Osteocyte (in vitro differentiated cells): Measurements from ENCODE around the gene SMCO3. TPM values are rescaled to one million over a fixed set of nuclear protein-coding genes. Genes with fewer than 3 reads are reported as not detected.

Experiments
- DNase-seq: peaks from one replicate; pipeline ENCODE4 v3.0.0; 2021; ENCODE audit warnings: mixed read lengths; ENCODE audit not compliant: unreplicated experiment; ENCODE audit errors: extremely low spot score
- H3K27ac Mint-ChIP-seq: one replicate; pipeline ENCODE4 v1.8.0; 2021; ENCODE audit warnings: mild to moderate bottlenecking, mixed read lengths; ENCODE audit not compliant: unreplicated experiment
- H3K27me3 Mint-ChIP-seq: one replicate; pipeline ENCODE4 v1.8.0; 2021; ENCODE audit warnings: mixed read lengths; ENCODE audit not compliant: unreplicated experiment
- H3K36me3 Mint-ChIP-seq: one replicate; pipeline ENCODE4 v1.8.0; 2021; ENCODE audit warnings: mixed read lengths; ENCODE audit not compliant: unreplicated experiment
- H3K4me1 Mint-ChIP-seq: one replicate; pipeline ENCODE4 v1.8.0; 2021; ENCODE audit warnings: mixed read lengths; ENCODE audit not compliant: unreplicated experiment
- H3K4me3 Mint-ChIP-seq: one replicate; pipeline ENCODE4 v1.8.0; 2021; ENCODE audit warnings: mild to moderate bottlenecking, moderate library complexity, mixed read lengths; ENCODE audit not compliant: unreplicated experiment
- H3K9me3 Mint-ChIP-seq: one replicate; pipeline ENCODE4 v1.8.0; 2021; ENCODE audit warnings: mixed read lengths; ENCODE audit not compliant: unreplicated experiment
- total RNA-seq: library from RNA; stranded (reverse); gene quantifications from 2 replicates; pipeline ENCODE4 v1.2.1, GENCODE V29; 2021
- TF ChIP-seq, protein P1 (sequence below): fragments of 200-600 bp; sonication (generic); IDR thresholded peaks from 2 replicates; pipeline ENCODE4 v1.5.0; 2021; ENCODE audit warnings: antibody characterized with exemption, mild to moderate bottlenecking, moderate library complexity

SMCO3 gene
- total RNA-seq, 1 donor from 2014 or later: not detected

GRCh38 chr12:14774074-14774905 is 39.7 kb downstream of the SMCO3 start:
- TF ChIP-seq, protein P1, sequence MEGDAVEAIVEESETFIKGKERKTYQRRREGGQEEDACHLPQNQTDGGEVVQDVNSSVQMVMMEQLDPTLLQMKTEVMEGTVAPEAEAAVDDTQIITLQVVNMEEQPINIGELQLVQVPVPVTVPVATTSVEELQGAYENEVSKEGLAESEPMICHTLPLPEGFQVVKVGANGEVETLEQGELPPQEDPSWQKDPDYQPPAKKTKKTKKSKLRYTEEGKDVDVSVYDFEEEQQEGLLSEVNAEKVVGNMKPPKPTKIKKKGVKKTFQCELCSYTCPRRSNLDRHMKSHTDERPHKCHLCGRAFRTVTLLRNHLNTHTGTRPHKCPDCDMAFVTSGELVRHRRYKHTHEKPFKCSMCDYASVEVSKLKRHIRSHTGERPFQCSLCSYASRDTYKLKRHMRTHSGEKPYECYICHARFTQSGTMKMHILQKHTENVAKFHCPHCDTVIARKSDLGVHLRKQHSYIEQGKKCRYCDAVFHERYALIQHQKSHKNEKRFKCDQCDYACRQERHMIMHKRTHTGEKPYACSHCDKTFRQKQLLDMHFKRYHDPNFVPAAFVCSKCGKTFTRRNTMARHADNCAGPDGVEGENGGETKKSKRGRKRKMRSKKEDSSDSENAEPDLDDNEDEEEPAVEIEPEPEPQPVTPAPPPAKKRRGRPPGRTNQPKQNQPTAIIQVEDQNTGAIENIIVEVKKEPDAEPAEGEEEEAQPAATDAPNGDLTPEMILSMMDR: no peak
- peaks cover 52% of the 10 kb centered on the region for H3K4me1 Mint-ChIP-seq
- no peaks in the 10 kb centered on the region for H3K27me3 Mint-ChIP-seq
- peak overlapping the region; percentile 94 for H3K4me3 Mint-ChIP-seq
- peak overlapping the region; percentile 99 for H3K27ac Mint-ChIP-seq
- peak; percentile 95 for DNase-seq
- H3K9me3 Mint-ChIP-seq: no peaks in the 10 kb centered on the region
- no peaks in the 10 kb centered on the region for H3K36me3 Mint-ChIP-seq

GRCh38 chr12:14773685-14774073 is 40.3 kb downstream of the SMCO3 start:
- H3K27me3 Mint-ChIP-seq: no peaks in the 10 kb centered on the region
- no peaks in the 10 kb centered on the region for H3K9me3 Mint-ChIP-seq
- peak overlapping the region; percentile 94 for H3K4me3 Mint-ChIP-seq
- peak overlapping the region; percentile 99 for H3K27ac Mint-ChIP-seq
- peaks cover 58% of the 10 kb centered on the region for H3K4me1 Mint-ChIP-seq
- peaks cover 3% of the 10 kb centered on the region for H3K36me3 Mint-ChIP-seq
- DNase-seq: no peak
- TF ChIP-seq, protein P1: no peak

DNA sequence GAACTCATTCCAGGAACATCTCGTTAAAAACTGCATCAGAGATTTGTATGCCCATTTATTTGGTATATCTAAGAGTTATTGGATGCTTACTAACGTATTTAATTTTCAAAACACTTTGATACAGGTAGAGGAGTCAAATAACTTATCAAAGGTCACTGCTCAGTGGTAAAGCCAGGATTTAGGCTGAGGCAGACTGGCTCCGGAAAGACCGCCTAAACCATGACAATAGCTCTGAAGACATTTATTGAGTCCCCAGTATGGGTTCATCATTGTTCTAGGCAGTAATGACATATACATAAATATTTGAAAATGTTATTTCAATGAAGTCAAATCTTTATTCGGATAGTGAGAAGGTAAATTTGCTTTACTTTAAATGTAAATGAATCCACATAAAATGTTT is 41.0 kb downstream of the SMCO3 start:
- no peaks in the 10 kb centered on the region for H3K27me3 Mint-ChIP-seq
- H3K36me3 Mint-ChIP-seq: peaks cover 4% of the 10 kb centered on the region
- TF ChIP-seq, protein P1: no peak
- H3K4me1 Mint-ChIP-seq: peaks cover 60% of the 10 kb centered on the region
- H3K27ac Mint-ChIP-seq: no peak overlapping the region
- DNase-seq: no peak
- H3K4me3 Mint-ChIP-seq: no peak overlapping the region
- H3K9me3 Mint-ChIP-seq: no peaks in the 10 kb centered on the region

DNA sequence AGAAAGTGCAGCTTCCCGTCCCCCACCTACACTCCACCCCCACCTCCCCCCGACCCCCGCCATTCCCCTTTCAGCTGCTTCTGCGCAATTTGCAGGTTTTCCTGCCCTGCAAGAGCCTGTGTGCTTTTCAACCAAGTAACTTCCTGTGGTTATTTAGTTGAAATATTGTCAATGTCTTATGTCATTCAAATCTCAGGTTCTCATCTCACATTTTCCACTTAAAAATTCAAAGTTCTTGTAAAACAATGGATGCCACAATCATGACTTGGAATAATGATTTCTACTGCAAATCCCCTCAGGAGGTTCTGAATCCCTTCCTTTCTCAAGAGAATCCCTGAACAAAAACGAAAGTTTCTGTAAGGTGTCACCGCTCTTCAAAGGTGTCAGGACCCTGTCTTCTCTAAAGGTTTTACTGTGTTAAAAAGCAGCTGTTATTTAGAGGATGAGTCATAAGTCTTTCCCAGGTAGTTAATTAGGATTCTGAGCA is 42.3 kb downstream of the SMCO3 start:
- Mint-ChIP-seq H3K4me1 (peaks cover 58% of the 10 kb centered on the region), H3K27ac (peak overlapping the region; percentile 53), H3K36me3 (peaks cover 8% of the 10 kb centered on the region)

More for the DNA sequence above, 42.3 kb downstream of the SMCO3 start:
- Mint-ChIP-seq H3K4me3 (peak overlapping the region; percentile 50), H3K9me3 (no peaks in the 10 kb centered on the region), H3K27me3 (no peaks in the 10 kb centered on the region)
- TF ChIP-seq, protein P1: no peak
- no peak for DNase-seq
